CD4-positive, alpha-beta T cell treated with Interleukin-6 for 4 hours (primary cell): ENCODE results near the gene SMARCD2.

ENCODE experiments used
- DNase-seq: peaks from one replicate; pipeline ENCODE4 v3.0.0-alpha.2; 2020; ENCODE audit warnings: mixed read lengths

SMARCD2 gene

DNA sequence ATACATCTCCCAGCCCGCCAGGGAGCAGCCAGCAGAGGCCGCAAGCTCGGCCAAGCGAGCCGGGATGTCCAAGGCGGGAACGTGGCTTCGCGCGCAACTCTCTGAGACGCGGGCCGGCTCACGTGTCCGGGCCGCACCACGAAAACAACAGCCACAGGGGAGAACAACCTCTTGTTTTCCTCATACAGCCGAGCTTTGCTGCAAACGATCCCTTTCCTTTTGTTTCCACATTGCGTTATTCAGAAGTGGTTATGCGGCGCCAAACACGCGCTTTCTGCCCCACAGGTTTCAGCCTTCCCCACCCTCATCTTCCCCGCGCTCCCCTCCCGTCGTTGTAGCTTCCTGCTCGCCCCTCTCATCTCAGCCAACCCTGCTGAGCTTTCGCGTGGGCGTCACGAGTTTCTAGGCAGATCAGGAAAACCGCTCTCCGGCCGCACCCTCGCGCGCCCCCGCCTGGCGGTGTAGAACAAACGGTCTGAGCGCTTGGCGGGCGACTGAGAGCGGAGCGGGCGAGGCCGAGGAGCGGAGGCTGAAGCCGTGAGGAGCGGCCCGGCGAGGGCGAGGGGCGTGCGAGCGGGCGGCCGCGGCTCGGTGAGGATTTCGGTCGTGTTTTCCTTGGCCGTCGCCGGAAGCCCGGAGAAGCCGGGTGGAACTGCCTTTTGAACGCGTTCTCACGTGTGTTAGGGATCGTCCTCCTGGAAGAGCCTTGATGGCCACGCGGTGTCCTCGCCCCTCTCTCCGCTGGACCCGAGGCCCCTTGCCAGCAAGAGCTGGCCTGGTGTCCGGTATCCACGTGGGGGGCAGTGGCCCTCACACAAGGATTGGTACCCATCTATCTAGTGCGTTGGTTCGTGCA, 6.6 kb upstream of the SMARCD2 start:
- DNase-seq: peak; percentile 95

DNA sequence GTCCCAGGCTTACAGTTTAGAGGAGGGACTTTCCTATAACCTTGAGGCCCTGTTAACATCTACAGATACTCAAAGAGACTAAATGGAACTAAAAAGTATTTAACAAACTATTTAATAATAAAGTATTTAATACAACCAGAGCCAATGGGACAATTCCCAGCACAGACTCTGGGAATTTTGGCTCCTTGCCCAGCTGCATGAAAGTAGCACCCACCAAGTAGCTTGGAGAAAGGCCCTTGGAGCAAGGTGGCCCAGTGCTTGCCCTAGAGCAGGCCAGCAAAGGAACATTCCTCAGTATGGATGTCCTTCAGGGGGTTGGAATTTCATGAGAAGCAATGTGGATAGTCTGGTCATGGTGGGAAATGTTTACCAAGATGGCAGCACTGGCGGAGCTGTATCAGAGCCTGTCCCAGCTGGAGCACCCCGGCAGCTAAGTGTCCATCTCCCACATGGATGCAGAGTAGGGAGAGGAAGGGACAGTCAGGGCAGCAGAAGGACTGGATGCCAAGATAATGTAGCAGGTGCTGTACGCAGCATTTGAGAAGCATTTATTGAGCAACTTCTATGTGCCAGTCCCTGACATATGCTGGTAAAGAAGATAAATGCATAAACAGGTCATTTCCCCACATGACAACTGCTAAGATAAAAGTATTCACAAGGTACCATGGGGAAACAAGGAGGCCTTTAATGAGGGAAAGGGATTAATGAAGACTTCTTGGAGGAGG, 5.2 kb upstream of the SMARCD2 start:
- no peak for DNase-seq

DNA sequence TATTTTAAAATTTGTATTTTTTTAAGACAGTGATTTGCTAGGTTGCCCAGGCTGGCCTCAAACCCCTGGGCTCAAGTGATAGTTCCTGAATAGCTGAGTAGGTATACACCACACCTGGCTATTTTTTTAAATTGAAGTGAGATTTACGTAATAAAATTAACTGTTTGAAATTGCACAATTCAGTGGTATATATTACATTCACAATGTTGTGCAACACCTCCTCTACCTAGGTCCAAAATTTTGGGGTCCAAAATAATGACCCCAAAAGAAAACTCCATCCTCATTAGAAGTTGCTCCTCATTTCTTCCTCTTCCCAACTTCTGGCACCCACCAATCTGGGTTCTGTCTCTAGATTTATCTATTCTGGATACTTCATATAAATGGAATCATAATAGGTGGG, 3.0 kb upstream of the SMARCD2 start:
- DNase-seq: no peak

DNA sequence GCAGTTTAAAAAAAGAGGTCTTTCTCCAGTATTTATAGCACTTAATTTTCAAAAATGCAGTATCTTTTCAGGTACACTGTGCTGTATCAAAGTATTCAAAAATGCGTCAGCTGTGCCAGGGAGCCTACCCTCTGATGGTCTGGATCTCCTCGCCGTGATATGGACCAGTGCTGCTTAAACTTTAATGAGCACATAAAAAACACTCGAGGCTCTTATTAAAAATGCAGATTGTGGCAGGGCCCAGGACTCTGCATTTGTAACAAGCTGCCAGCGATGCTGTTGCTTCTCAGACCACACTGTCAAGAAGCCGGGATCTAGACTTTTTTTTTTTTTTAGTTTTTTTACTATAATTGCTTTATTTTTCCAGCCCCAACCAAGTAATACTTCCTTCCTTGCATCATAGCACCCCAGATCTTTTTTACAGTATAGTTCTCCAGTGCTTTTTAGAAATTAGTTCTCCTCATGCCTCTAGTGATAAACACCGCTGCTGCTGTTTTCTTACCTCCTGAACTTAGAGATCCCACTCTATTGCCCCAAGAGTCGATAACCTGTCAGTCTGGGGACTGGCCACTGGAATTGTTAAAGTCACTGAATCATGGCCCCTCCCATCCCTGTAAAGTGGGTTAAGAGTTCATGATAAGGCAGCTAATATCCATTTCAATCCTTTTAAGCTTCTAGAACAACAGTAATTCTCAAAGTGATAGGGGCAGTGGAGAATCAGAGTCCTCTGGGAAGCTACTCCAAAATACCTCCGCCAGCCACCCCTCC, 1.6 kb upstream of the SMARCD2 start:
- DNase-seq: no peak

DNA sequence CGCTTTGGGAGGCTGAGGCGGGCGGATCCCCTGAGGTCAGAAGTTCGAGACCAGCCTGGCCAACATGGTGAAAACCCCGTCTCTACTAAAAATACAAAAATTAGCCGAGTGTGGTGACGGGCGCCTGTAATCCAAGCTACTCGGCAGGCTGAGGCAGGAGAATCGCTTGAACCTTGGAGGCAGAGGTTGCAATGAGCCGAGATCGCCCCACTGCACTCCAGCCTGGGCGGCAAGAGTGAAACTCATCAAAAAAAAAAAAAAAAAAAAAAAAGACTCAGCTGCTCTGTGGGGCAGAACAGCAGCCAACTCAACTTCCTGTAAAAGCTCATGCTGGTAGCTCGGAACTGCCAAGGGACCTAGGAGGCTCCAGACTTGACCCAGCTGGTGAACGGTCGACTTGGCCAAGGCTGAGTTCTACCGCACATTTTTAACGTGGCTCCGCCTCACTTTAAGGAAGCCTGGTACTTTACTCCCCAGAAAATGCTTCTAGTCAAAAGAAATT, 953 bp upstream of the SMARCD2 start:
- DNase-seq: peak; percentile 43

DNA sequence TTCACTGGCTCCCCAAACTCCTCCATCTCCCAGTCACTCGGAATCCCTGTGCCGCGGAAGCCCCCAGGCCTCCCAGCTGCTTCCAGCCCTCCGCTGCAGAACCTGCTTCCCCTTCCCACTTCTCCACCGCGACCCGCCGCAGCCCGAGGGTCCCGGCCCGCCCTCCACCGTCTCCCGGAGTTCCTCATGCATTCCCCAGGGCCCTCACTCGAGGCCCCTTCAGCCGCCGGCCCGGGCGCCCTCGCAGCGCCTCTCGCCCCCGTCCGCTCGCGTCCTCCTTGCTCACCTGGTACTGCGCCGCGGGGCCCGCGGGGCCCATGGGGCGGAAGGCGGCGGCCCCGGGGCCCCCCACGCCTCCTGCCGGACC, 329 bp downstream of the SMARCD2 start:
- no peak for DNase-seq

DNA sequence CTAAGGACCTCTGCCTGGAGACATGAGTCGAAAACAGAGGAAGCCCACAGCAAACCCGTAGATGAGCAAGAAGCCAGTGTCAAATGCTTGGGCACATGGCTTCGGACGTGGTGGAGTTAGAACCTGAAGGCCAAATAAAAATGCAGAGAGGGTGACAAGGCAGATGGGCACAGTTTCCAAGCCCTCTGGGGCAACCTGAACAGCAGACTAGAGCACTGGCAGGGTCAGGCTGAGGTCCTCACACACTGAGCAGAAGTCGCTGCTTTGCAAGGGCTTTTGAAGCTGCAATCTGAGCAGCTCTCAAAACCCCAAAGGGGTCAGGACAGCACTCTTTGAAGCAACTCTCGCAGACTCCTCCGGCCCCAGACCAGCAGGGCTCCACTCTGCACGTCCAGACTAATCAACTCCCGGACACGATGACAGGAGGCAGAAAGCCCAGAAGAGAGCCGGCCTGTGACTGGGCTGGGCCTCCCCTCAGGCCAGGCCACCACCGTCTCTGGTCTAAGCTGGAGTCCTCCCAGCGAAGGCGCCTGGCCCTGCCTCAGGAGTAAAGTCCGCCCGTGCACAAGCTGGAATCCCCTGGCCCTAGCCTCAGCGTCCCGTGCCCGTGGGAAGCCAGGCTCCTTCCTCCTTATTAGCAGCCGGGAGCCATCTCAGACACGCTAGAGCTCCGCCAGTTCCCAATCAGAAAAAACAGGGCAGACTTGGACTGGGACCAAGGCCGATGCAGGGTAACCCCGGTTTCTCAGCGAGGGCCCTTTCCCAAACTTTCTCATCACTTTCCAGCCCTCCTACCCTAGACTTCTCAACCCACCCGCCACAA, 924 bp downstream of the SMARCD2 start:
- peak; percentile 17 for DNase-seq

DNA sequence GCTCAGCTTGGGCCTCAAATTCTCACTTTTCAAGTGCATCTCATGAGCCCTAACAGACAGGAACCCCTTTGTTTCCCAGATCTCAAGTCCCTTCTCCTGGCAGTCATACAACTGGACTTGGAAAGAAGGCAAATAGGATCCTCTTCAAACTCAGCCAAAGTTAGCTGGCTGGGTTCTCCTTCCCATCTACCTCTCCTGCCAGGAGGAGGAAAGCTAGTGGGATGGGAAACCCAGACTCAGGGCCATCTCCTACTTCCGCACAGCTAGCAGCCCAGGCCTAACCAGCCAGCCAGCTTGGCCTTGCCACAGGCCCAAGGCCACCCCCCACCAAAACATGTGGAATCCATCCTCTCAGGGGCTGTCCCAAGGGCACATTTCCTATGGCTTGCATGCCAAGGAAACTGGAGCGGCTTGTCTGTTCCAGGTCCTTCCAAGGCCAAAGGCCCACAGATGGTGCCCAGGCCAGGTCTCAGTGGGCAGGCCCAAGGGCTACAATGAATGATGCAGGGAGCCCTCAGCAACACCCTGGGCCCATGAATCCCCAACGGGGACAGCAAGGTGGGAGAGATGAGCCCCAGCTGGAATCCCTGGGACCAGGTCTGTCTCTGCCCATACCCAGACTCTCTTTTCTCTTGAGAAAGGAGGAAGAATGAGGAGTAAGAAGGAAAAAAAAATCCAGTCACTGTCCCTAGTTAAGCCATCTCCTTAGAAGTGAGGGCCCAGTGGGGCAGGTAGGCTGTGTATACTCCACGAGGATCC, 1.7 kb downstream of the SMARCD2 start:
- DNase-seq: no peak

DNA sequence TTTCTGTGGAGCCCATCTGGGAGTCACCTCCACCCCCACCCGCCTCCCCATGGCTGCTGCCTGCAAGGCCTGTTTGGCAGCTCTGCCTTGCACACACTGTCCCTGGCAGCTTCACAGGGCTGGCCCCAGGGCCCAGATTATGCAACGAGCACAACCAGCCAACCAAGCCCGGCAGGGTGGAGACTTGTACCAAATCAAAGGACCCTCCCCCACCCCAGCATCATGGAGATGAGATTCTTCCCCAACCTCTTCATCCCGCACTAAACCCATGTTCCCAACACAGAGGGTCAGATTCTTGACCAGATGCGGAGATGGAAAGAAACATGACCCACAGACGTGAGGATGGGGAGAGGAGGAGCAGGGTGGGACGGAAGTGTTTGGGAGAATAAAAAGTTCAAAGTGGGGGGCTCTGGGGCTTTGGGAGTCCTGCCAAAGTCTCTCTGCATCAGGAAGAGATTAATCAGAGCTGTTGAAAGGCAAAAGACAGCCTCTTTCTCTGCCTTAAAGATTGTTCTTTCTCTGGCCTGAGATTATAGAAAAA, 3.8 kb downstream of the SMARCD2 start:
- no peak for DNase-seq

DNA sequence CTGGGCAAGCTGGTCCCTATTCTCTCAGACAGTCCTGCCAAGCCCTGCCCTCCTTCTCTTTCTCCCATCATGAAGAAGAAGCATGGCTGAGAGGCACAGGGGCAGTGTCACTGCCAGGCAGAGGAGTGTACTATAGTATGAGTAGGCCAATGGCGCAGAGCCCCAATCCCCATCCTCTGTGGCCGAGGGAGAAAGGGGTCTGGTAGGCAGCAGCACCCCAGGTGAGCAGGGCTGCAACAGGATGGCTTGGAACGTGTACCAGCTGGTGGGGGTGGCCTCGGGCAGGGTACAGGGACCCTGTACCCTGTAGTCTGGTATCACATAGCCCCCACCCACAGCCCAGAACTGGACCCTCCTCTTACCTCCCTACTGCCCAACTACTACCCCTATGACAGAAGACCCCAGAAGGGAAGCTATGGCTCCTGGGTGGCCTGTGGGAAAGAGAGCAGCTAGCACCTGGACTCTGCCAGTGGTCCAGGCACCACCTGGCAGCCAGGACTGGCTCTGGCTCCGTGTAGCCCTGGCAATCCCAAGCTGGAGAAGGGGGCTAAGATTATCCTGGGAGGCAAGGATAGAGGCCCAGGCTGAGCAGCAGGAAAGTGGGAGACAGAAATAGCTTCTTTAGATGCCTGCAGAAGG, 4.4 kb downstream of the SMARCD2 start:
- no peak for DNase-seq

DNA sequence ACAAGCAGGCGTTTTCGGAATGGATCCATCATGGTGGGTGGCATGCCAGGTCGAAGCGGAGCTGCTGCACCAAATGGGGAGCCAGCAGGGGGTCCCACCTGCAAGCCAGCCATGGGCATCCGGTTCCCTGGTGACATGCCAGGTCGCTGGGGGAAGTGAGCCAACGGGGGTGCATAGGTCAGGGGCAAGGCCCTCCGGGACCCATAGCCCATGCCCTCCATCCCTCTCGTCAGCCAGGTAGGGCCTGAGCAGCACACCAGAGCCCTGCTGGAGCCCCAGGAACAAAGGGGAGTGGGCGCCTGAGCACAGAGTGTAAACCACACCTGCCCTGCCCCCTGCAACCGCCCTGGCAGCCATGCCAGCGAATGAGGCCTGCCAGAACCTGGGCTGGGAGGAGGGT, 5.0 kb downstream of the SMARCD2 start:
- no peak for DNase-seq

DNA sequence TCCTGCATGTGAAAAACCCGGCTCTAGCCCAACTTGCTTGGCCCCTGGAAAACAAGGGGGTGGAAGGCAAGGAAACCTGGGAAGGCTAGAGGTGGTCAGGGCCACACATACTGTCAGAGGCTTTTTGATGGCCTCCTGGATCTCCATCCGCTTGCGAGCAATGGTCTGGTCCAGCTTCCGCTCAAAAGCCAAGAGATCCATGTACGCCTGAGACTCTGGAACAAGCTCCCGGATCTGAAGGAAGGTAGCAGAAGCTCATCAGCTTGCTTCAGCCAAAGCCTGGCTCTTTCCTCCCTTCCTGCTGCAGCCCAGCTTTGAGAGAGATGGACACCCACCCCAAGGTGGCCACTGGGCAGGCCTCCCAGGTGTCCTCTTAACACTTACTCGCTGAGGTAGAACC, 5.7 kb downstream of the SMARCD2 start:
- no peak for DNase-seq

DNA sequence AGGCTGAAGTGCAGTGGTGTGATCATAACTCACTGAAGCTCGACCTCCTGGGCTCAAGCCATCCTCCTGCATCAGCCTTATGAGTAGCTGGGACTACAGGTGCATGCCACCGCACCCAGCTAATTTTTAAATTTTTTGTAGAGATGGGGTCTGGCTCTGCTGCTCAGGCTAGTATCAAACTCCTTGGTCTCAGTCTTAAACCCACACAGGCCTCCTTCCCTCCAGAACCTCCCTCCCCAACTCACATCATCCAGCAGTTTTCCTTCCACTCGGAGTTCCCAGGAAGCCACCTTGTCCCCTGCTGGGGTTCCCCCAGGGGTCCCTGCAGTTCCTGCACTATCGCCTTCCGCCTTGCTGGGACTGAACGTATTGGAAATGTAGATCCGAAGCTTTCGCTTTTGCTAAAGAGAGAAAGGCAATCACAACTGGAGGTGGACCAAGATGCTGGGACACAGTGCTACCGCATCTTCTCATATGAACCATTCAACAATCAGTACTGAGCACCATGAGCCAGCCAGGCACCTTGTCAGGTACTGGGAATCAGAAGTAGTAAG, 7.2 kb downstream of the SMARCD2 start:
- DNase-seq: no peak

DNA sequence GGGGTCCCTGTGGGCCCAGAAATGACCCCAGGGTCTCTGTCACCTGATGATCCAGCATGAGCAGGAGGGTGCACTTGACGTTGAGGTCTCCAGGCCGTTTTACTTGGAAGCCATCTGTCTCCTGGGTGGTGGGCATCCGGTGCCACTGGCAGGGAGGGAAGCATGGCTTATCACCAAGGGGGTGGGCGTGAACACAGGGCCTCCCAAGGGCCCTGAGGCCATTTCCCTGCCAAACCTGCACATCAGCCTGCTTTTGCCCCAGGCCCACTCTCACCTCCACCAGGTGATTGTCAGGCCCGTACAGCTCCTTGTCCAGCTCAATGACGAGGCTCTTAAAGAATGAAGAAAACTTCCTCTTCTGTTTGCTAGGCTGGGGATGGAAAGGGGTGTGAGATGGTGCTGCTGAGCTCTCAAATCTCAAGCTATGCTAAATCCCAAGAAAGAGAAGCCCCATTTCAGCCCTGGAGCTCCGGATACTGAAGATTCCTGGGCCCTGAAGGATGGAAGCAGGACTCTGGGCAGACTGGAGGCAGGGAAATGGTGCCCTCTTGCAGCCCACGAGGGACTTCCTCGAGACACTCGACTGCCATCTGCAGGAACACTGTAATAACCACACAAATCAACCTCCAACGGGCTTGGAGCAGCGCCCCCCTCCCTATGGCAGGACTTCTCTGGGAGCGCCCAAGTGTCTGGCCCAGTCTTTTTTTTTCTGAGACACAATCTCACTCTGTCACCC, 7.9 kb downstream of the SMARCD2 start:
- peak; percentile 73 for DNase-seq

DNA sequence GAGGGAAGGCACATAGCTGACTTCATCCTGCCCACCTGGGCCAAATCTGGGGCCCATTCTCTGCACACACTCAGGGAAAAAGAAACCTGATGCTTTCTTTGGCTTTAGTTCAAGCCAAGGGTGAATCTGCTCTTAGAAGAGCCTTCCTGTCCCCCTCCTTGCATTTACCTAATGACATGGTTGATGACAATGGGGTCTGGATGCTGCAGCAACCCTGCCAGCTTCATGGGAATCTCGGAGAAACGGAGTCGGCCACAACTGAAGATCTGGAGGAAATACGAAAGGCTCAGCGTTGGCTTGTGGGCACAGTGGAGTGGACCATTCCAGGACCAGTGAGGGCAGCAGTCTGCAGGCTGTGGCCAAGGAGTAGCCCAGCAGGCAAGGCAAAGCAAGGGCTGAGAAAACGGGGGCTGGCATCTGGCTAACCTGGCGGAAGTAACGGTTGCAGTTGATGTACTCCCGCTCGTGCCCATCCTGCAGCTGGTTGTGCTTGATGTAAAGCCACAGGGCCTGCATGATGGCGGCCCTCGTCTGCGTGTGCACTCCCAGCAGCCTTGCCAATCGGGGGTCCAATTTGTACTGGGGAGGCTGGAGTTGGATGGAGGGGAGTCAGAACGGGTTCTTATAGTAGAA, 8.6 kb downstream of the SMARCD2 start:
- DNase-seq: no peak

DNA sequence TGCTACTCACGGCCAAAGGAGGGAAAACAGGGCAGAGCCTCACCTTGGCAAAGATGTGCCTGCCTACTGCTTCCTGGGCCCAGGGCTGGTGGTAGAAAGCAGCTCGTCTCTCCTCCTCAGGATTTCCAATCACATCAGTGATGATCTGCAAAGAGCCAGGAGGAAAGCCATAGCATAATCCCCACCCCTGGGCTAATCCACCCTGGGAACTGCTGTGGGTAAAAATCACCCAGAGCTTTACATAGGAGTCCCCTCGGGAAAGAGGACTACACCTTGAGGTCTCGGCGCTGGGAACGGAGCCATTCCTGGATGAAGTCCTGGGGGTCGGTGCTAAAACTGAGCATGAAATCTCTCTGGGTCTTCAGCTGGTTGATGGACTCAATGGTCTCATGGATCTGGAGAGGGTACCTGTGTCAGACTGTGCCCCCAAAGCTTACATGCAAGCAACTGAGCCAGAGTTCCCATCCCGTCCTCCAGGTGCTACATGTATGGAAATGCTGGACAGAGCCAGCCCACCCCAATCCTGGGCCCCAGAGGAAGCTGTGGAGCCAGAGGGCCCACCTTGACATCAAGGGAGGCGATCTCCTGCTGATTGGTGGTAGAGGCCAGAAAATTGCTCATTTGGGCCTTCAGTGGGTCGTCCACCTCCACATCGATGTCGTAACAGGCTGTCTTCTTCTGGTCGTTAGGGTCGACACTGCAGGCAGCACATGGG, 9.3 kb downstream of the SMARCD2 start:
- DNase-seq: no peak

DNA sequence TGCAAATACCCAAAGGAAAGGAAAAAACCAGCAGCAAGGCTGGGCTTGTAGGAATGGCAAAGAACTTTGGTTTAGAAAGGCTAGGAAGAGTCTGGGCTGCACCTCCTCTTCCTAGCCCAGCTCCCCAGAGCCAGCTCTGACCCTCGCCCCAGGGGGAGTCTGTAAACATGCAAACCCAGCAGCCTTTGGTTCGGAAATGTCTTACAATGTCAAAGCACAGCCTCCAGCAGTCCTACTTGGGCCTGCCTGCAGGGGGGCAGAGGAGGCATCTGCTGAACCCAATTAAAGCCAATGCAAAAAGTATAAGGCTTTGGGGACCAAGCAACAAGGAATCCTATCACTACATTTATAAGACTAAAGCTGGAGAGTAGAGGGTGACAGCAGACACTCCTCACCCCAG, 10.0 kb downstream of the SMARCD2 start:
- DNase-seq: no peak

DNA sequence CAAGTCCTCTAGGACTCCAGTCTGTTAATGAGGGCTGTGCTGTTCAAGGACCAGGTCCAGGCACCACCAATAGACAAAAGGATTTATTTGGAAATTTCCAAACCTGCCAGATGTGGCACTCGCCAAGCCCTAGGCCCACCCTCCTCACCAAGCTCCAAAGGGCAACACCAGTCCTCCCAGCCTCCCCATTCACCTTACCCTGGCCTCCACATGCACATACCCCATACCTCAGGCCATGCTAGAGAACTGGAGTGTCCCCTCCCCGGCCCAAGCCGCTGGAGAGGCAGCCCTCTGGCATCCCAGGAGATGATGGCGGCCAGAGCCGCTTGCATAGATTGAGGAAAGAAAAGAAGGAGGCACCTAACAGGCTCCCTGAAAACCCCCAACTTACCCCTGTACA, 10.5 kb downstream of the SMARCD2 start:
- DNase-seq: no peak

DNA sequence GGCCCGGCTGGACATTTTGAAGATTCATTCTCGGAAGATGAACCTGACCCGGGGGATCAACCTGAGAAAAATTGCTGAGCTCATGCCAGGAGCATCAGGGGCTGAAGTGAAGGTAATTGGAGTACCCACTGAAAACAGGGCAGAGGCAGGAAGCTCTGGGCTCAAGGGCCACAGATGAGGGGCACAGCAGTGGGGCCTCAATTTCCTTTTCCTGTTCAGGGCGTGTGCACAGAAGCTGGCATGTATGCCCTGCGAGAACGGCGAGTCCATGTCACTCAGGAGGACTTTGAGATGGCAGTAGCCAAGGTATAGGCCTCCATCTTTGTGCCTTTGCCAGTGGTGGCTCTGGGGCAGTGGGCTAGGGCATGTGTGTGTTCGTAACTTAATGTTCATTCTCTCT, 11.0 kb downstream of the SMARCD2 start:
- DNase-seq: no peak
